IMR-90 (cell line): Measurements from ENCODE around the gene SGK2. TPM values are rescaled to one million over a fixed set of nuclear protein-coding genes. Genes with fewer than 3 reads are reported as not detected.

Experiments used
- ATAC-seq: fragments of 200-7000 bp; cut with Tn5 transposase; 2 replicates; pipeline ENCODE4 v1.9.1; 2020; ENCODE audit warnings: low read depth, mild to moderate bottlenecking, moderate library complexity
- BruUV-seq: library from RNA; stranded (reverse); fragments of 400-500 nt; replicated peaks from 2 replicates; lab custom pipeline; 2021; lab: Mats Ljungman, UMichigan
- CTCF ChIA-PET: fragments of 300-600 bp; formaldehyde crosslinking; extraction: SDS; loops from one replicate; lab custom pipeline; 2021; ENCODE audit warnings: antibody characterized with exemption; lab: Yijun Ruan, JAX
- POLR2A ChIA-PET: fragments of 300-600 bp; sonication (Branson Sonifier 250); formaldehyde crosslinking; loops from one replicate; lab custom pipeline; 2022; ENCODE audit warnings: antibody characterized with exemption; ENCODE audit not compliant: unreplicated experiment; lab: Charles Lee
- DNase-seq: peaks from one replicate; pipeline ENCODE4 v3.0.0; 2013
- H2AFZ ChIP-seq: replicated peaks from 2 replicates; pipeline ENCODE3; 2013; ENCODE audit warnings: low read length, mild to moderate bottlenecking; ENCODE audit not compliant: poor library complexity
- H2AK5ac ChIP-seq: 2 replicates; pipeline ENCODE4 v1.6.1; 2013; ENCODE audit warnings: low read depth, low read length, inconsistent platforms
- H2AK9ac ChIP-seq: replicated peaks from 2 replicates; pipeline ENCODE3; 2013; ENCODE audit warnings: mild to moderate bottlenecking, low read depth, low read length, moderate library complexity; ENCODE audit not compliant: poor library complexity
- H2BK120ac ChIP-seq: 2 replicates; pipeline ENCODE4 v1.6.1; 2013; ENCODE audit warnings: low read depth, low read length, inconsistent platforms
- H2BK15ac ChIP-seq: 3 replicates; pipeline ENCODE4 v1.6.1; 2013; ENCODE audit warnings: low read depth, low read length, inconsistent platforms
- H2BK20ac ChIP-seq: 2 replicates; pipeline ENCODE4 v1.6.1; 2013; ENCODE audit warnings: low read depth, mild to moderate bottlenecking, inconsistent platforms, low read length, moderate library complexity
- H2BK5ac ChIP-seq: 2 replicates; pipeline ENCODE4 v1.6.1; 2013; ENCODE audit warnings: mild to moderate bottlenecking, low read depth, low read length, inconsistent platforms; ENCODE audit not compliant: poor library complexity, severe bottlenecking
- H3K14ac ChIP-seq: replicated peaks from 2 replicates; pipeline ENCODE4 v1.6.1; 2013; ENCODE audit warnings: low read depth, low read length, inconsistent platforms
- H3K18ac ChIP-seq: 2 replicates; pipeline ENCODE4 v1.6.1; 2013; ENCODE audit warnings: low read depth, low read length, control low read depth
- H3K23ac ChIP-seq: 2 replicates; pipeline ENCODE4 v1.6.1; 2013; ENCODE audit warnings: low read depth, low read length, inconsistent platforms
- H3K27ac ChIP-seq: 2 replicates; pipeline ENCODE4 v1.5.1; 2013; ENCODE audit warnings: mild to moderate bottlenecking, control low read depth, low read length; ENCODE audit not compliant: insufficient read depth
- H3K27me3 ChIP-seq: 2 replicates; pipeline ENCODE4 v1.6.1; 2013; ENCODE audit warnings: low read length; ENCODE audit not compliant: control insufficient read depth, insufficient read depth
- H3K36me3 ChIP-seq: 2 replicates; pipeline ENCODE4 v1.6.1; 2013; ENCODE audit warnings: low read length, mixed read lengths; ENCODE audit not compliant: control insufficient read depth, insufficient read depth
- H3K4ac ChIP-seq: 2 replicates; pipeline ENCODE4 v1.6.1; 2013; ENCODE audit warnings: low read depth, low read length, inconsistent platforms
- H3K4me1 ChIP-seq: 2 replicates; pipeline ENCODE4 v1.6.1; 2013; ENCODE audit warnings: low read length, mixed read lengths; ENCODE audit not compliant: control insufficient read depth, insufficient read depth
- H3K4me2 ChIP-seq: 2 replicates; pipeline ENCODE4 v1.6.1; 2013; ENCODE audit warnings: low read depth, mild to moderate bottlenecking, control low read depth, low read length, moderate library complexity
- H3K4me3 ChIP-seq: 2 replicates; pipeline ENCODE4 v1.5.1; 2013; ENCODE audit warnings: low read depth, mild to moderate bottlenecking, control low read depth, low read length, moderate library complexity; ENCODE audit not compliant: insufficient read depth
- H3K56ac ChIP-seq: 2 replicates; pipeline ENCODE4 v1.6.1; 2013; ENCODE audit warnings: low read length, inconsistent platforms; ENCODE audit not compliant: insufficient read depth; ENCODE audit errors: extremely low read depth
- H3K79me1 ChIP-seq, 2 experiments: 2 replicates each; pipeline ENCODE4 v1.6.1; 2013; ENCODE audit warnings: low read length in 2 of 2, inconsistent platforms in 1 of 2, low read depth in 1 of 2
- H3K9ac ChIP-seq: 2 replicates; pipeline ENCODE4 v1.6.1; 2013; ENCODE audit warnings: low read depth, low read length, control low read depth
- H3K9me1 ChIP-seq: 2 replicates; pipeline ENCODE4 v1.6.1; 2013; ENCODE audit warnings: low read length, inconsistent platforms; ENCODE audit not compliant: insufficient read depth
- H3K9me3 ChIP-seq: 2 replicates; pipeline ENCODE4 v1.6.1; 2013; ENCODE audit warnings: low read length; ENCODE audit not compliant: control insufficient read depth, insufficient read depth
- H4K20me1 ChIP-seq: 2 replicates; pipeline ENCODE4 v1.6.1; 2013; ENCODE audit warnings: low read length, inconsistent platforms; ENCODE audit not compliant: insufficient read depth
- H4K5ac ChIP-seq: 2 replicates; pipeline ENCODE4 v1.6.1; 2013; ENCODE audit warnings: mild to moderate bottlenecking, low read depth, low read length, control low read depth
- H4K8ac ChIP-seq, 2 experiments: 2 replicates each; pipeline ENCODE4 v1.6.1; 2013; ENCODE audit warnings: low read depth in 2 of 2, low read length in 2 of 2, control low read depth in 1 of 2, inconsistent platforms in 1 of 2
- H4K91ac ChIP-seq: 2 replicates; pipeline ENCODE4 v1.6.1; 2013; ENCODE audit warnings: low read depth, low read length, inconsistent platforms; ENCODE audit not compliant: insufficient read depth
- BHLHE40 ChIP-seq: fragments of 150-350 bp; IDR thresholded peaks from 2 replicates; pipeline ENCODE4 v1.6.1; 2016; ENCODE audit warnings: mild to moderate bottlenecking, low read depth, low read length
- CEBPB ChIP-seq: IDR thresholded peaks from 2 replicates; pipeline ENCODE4 v1.6.1; 2012; ENCODE audit warnings: low read depth, low read length, improper control_type of control experiment
- CHD1 ChIP-seq: IDR thresholded peaks from 2 replicates; pipeline ENCODE4 v1.6.1; 2012; ENCODE audit warnings: low read depth, low read length, improper control_type of control experiment
- ELK1 ChIP-seq: fragments of 150-350 bp; IDR thresholded peaks from 2 replicates; pipeline ENCODE4 v1.6.1; 2016; ENCODE audit warnings: low read depth, mild to moderate bottlenecking, low read length, moderate library complexity, borderline replicate concordance
- FOS ChIP-seq: fragments of 150-350 bp; IDR thresholded peaks from 2 replicates; pipeline ENCODE4 v1.6.1; 2016; ENCODE audit warnings: low read depth, low read length
- MAZ ChIP-seq: IDR thresholded peaks from 2 replicates; pipeline ENCODE4 v1.6.1; 2012; ENCODE audit warnings: low read depth, mild to moderate bottlenecking, low read length, improper control_type of control experiment, moderate library complexity, borderline replicate concordance
- NFE2L2 ChIP-seq: fragments of 150-350 bp; IDR thresholded peaks from 2 replicates; pipeline ENCODE4 v1.6.1; 2016; ENCODE audit warnings: low read depth, mild to moderate bottlenecking, low read length
- POLR2A ChIP-seq: IDR thresholded peaks from 2 replicates; pipeline ENCODE4 v1.6.1; 2012; ENCODE audit warnings: mild to moderate bottlenecking, low read depth, low read length
- RAD21 ChIP-seq: IDR thresholded peaks from 2 replicates; pipeline ENCODE4 v1.6.1; 2012; ENCODE audit warnings: low read length, improper control_type of control experiment
- RCOR1 ChIP-seq: IDR thresholded peaks from 2 replicates; pipeline ENCODE4 v1.6.1; 2012; ENCODE audit warnings: mild to moderate bottlenecking, low read length, improper control_type of control experiment; ENCODE audit not compliant: insufficient replicate concordance
- RFX5 ChIP-seq: IDR thresholded peaks from 2 replicates; pipeline ENCODE4 v1.8.0; 2012; ENCODE audit warnings: low read depth, mild to moderate bottlenecking, low read length, moderate library complexity
- SMC3 ChIP-seq: fragments of 150-350 bp; IDR thresholded peaks from 2 replicates; pipeline ENCODE4 v1.6.1; 2016; ENCODE audit warnings: low read depth, mild to moderate bottlenecking, antibody characterized with exemption, low read length, moderate library complexity
- WGBS, 2 experiments: methylation state at CpG; one replicate each; pipeline versions ENCODE4 v1.1.5 to v1.1.7; 2013; ENCODE audit warnings: missing lambda C conversion rate in 2 of 2; ENCODE audit not compliant: insufficient read length in 1 of 2; ENCODE audit errors: extremely low coverage in 2 of 2; 5-methylcytosine and 5-hydroxymethylcytosine counted together
- dilution Hi-C: fragments of 300-500 bp; cut with HindIII; formaldehyde crosslinking; loops from one replicate; pipeline ENCODE4 v1.14.3; 2018; ENCODE audit warnings: low sequenced_read_pairs; ENCODE audit not compliant: unreplicated experiment
- in situ Hi-C: fragments of 300-500 bp; cut with MboI; formaldehyde crosslinking; loops from 3 replicates; pipeline ENCODE4 v1.14.3; 2019; ENCODE audit warnings: low sequenced_read_pairs, inconsistent platforms, mixed read lengths
- intact Hi-C: fragments of 100-400 bp; cut with micrococcal nuclease; formaldehyde crosslinking; loops from 2 replicates; pipeline ENCODE4 v1.10.0; 2022
- polyA plus RNA-seq, 3 experiments: library from polyadenylated mRNA; depleted of rRNA; stranded (reverse); fragments of >200 nt; gene quantifications; 2 replicates each; pipeline ENCODE4 v1.2.3, GENCODE V29; 2012; ENCODE audit warnings: low replicate concordance in 1 of 3
- total RNA-seq: library from RNA; depleted of rRNA; stranded (reverse); fragments of >200 nt; gene quantifications from 2 replicates; pipeline ENCODE4 v1.2.3, GENCODE V29; 2012

The SGK2 gene
- total and polyA plus RNA-seq, 2 of the 4 experiments (the other 2 are of a cell fraction), result under 0.01 to 0.10 TPM

GRCh38 chr20:43603124-43603523 is 44.3 kb downstream of the SGK2 start:
- Histone ChIP-seq H4K5ac (no peak overlapping the region), H4K20me1 (no peaks in the 10 kb centered on the region), H2AFZ (no peak overlapping the region), H3K4me1 (no peaks in the 10 kb centered on the region), H3K27ac (no peak overlapping the region), H3K14ac (no peak overlapping the region), H3K9me1 (no peaks in the 10 kb centered on the region), H3K4me3 (no peak overlapping the region), H3K36me3 (peaks cover 24% of the 10 kb centered on the region), H4K8ac (no peak overlapping the region), H4K91ac (no peak overlapping the region), H2BK15ac (no peak overlapping the region), H3K56ac (no peak overlapping the region), H2AK9ac (no peak overlapping the region), H3K9ac (no peak overlapping the region), H3K79me1 (peaks cover 0 to 3% of the 10 kb centered on the region in 2 experiments; a peak in 1 of 4 replicates), H3K18ac (no peak overlapping the region), H3K27me3 (no peaks in the 10 kb centered on the region), H2BK5ac (no peak overlapping the region), H3K23ac (no peak overlapping the region), H2AK5ac (no peak overlapping the region), H3K4ac (no peak overlapping the region), H3K4me2 (no peak overlapping the region), H3K9me3 (no peaks in the 10 kb centered on the region), H2BK120ac (no peak overlapping the region), H2BK20ac (no peak overlapping the region)
- TF ChIP-seq FOS (no peak), BHLHE40 (no peak), NFE2L2 (no peak), ELK1 (no peak), RAD21 (no peak), MAZ (no peak), RFX5 (no peak), SMC3 (no peak), CEBPB (no peak), RCOR1 (no peak), CHD1 (no peak), POLR2A (no peak)
- DNase-seq, result no peak
- dilution Hi-C loops, result no loop called here
- POLR2A ChIA-PET, result no interaction called here
- whole genome bisulfite sequencing, 2 experiments, result no CpG with 5 or more reads among the region's 1 CpG
- intact Hi-C loops, result no loop called here
- no peak for ATAC-seq
- CTCF ChIA-PET, result no interaction called here
- in situ Hi-C loops, result no loop called here
- BruUV-seq, result no TSS peak
